Measurements from ENCODE around the gene DAGLB. TPM values are rescaled to one million over a fixed set of nuclear protein-coding genes. Genes with fewer than 3 reads are reported as not detected.

The DAGLB gene
- polyA plus RNA-seq, 1 experiment: 25.3 TPM

DNA sequence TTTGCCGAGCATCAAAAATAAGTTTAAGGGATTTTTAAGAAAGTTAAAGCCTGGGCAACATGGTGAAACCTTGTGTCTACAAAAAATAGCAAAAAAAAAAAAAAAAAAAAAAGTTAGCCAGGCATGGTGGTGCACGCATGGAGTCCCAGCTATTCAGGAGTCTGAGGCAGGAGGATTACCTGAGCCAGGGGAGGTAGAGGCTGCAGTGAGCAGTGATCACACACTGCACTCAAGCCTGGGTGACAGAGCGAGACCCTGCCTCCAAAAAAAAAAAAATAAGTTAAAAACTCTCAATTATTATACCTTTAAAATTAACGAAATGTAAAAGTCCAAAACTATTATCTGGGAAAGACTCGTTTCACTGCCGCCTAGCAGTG is 35.0 kb upstream of the DAGLB start:
- POLR2A ChIA-PET: no interaction called here
- CTCF ChIA-PET: no interaction called here
- DNase-seq (ENCODE audit: low read depth, low spot score): no peak

GRCh38 chr7:6482307-6482706 is 34.6 kb upstream of the DAGLB start:
- no peak for TF ChIP-seq CTCF (IDR thresholded peaks at IDR 0.05; ENCODE audit: low read depth, low read length)
- DNase-seq (ENCODE audit: low read depth, low spot score): no peak
- POLR2A ChIA-PET: no interaction called here

More for the DNA sequence above, 35.0 kb upstream of the DAGLB start:
- Histone ChIP-seq H3K27me3 (ENCODE audit: control insufficient read depth, insufficient read depth, low read length) (no peaks in the 10 kb centered on the region), H3K4me3 (ENCODE audit: low read depth, low read length) (peak overlapping the region; percentile 88), H3K27ac (ENCODE audit: low read depth, low read length) (peak overlapping the region; percentile 96), H3K9me3 (ENCODE audit: control insufficient read depth, insufficient read depth, low read length) (peaks cover 8% of the 10 kb centered on the region)
- TF ChIP-seq CTCF (IDR thresholded peaks at IDR 0.05; ENCODE audit: low read depth, low read length): no peak

GRCh38 chr7:6481445-6481844 is 33.7 kb upstream of the DAGLB start:
- no peak for TF ChIP-seq CTCF (IDR thresholded peaks at IDR 0.05; ENCODE audit: low read depth, low read length)
- H3K9me3 ChIP-seq (ENCODE audit: control insufficient read depth, insufficient read depth, low read length): peaks cover under 1% of the 10 kb centered on the region; the same call in 1 of the 2 replicates
- no peaks in the 10 kb centered on the region for H3K27me3 ChIP-seq (ENCODE audit: control insufficient read depth, insufficient read depth, low read length)
- H3K27ac ChIP-seq (ENCODE audit: low read depth, low read length): no peak overlapping the region
- peak overlapping the region; percentile 38 for H3K4me3 ChIP-seq (ENCODE audit: low read depth, low read length)
- CTCF ChIA-PET: no interaction called here
- no peak for DNase-seq (ENCODE audit: low read depth, low spot score)
- POLR2A ChIA-PET: no interaction called here

More at GRCh38 chr7:6482307-6482706, 34.6 kb upstream of the DAGLB start:
- Histone ChIP-seq H3K27ac (ENCODE audit: low read depth, low read length) (no peak overlapping the region), H3K9me3 (ENCODE audit: control insufficient read depth, insufficient read depth, low read length) (peaks cover 8% of the 10 kb centered on the region), H3K4me3 (ENCODE audit: low read depth, low read length) (peak overlapping the region; percentile 88), H3K27me3 (ENCODE audit: control insufficient read depth, insufficient read depth, low read length) (no peaks in the 10 kb centered on the region)
- CTCF ChIA-PET: no interaction called here

DNA sequence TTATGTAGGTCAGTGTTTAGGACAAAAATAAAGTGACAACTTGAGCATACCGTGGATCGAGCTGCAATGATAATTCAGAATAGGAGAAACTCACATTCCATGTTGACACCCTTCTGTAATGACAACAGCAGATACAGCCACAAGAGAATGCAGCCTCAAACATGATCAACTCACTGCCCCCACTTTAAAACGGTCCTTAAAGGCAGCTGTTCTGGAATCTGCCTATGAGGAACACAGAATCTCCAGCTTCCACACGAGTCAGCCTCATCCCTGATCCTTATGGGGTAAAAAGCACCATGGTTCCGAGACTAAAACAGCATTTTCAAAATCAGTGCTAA is 32.5 kb upstream of the DAGLB start:
- peak overlapping the region; percentile 15; the same call in 1 of the 2 replicates for H3K4me3 ChIP-seq (ENCODE audit: low read depth, low read length)

GRCh38 chr7:6479067-6479466 is 31.3 kb upstream of the DAGLB start:
- CTCF ChIA-PET: no interaction called here
- Histone ChIP-seq H3K27me3 (ENCODE audit: control insufficient read depth, insufficient read depth, low read length) (no peaks in the 10 kb centered on the region), H3K4me3 (ENCODE audit: low read depth, low read length) (no peak overlapping the region)

More for the DNA sequence above, 32.5 kb upstream of the DAGLB start:
- Histone ChIP-seq H3K27ac (ENCODE audit: low read depth, low read length) (no peak overlapping the region), H3K9me3 (ENCODE audit: control insufficient read depth, insufficient read depth, low read length) (no peaks in the 10 kb centered on the region; the same call in 1 of the 2 replicates), H3K27me3 (ENCODE audit: control insufficient read depth, insufficient read depth, low read length) (no peaks in the 10 kb centered on the region)
- no peak for TF ChIP-seq CTCF (IDR thresholded peaks at IDR 0.05; ENCODE audit: low read depth, low read length)
- DNase-seq (ENCODE audit: low read depth, low spot score): no peak
- ChIA-PET CTCF (interaction anchor here (0.6 kb wide), 1 partner anchor 383 kb away, joined by 4 read pairs; no protein-coding TSS in a partner anchor), POLR2A (no interaction called here)

More at GRCh38 chr7:6479067-6479466, 31.3 kb upstream of the DAGLB start:
- POLR2A ChIA-PET: no interaction called here
- TF ChIP-seq CTCF (IDR thresholded peaks at IDR 0.05; ENCODE audit: low read depth, low read length): no peak
- Histone ChIP-seq H3K9me3 (ENCODE audit: control insufficient read depth, insufficient read depth, low read length) (no peaks in the 10 kb centered on the region; the same call in 1 of the 2 replicates), H3K27ac (ENCODE audit: low read depth, low read length) (no peak overlapping the region)
- DNase-seq (ENCODE audit: low read depth, low spot score): no peak
